SU-DHL-6 (cell line): ENCODE measurements around the gene SLC16A5.

ENCODE experiments used
- H2AFZ ChIP-seq: fragments of 200-600 bp; sonication (generic); 2 replicates; pipeline ENCODE4 v1.6.1; 2014; ENCODE audit warnings: low read depth, mild to moderate bottlenecking, moderate library complexity, mixed read lengths, antibody characterized with exemption, low read length; ENCODE audit not compliant: severe bottlenecking
- H3F3A ChIP-seq: fragments of 200-600 bp; shearing (Covaris generic); 2 replicates; pipeline ENCODE4 v1.6.0; 2016; ENCODE audit warnings: antibody characterized with exemption, mild to moderate bottlenecking; ENCODE audit not compliant: insufficient read depth
- H3K27ac ChIP-seq: fragments of 200-600 bp; sonication (generic); 2 replicates; pipeline ENCODE4 v1.5.1; 2016; ENCODE audit warnings: low read depth, mild to moderate bottlenecking, low read length, moderate library complexity, mixed read lengths
- H3K27me3 ChIP-seq: fragments of 200-600 bp; sonication (generic), shearing (Covaris generic); 2 replicates; pipeline ENCODE4 v1.6.0; 2014; ENCODE audit warnings: mild to moderate bottlenecking, low read length
- H3K36me3 ChIP-seq: fragments of 200-600 bp; sonication (generic); 2 replicates; pipeline ENCODE4 v1.6.1; 2014; ENCODE audit warnings: mild to moderate bottlenecking, low read length, mixed read lengths
- H3K4me2 ChIP-seq: fragments of 300-600, 200-600 bp; shearing (Covaris generic), sonication (generic); 2 replicates; pipeline ENCODE4 v1.6.0; 2014; ENCODE audit warnings: low read length, low read depth, mild to moderate bottlenecking; ENCODE audit not compliant: poor library complexity, severe bottlenecking
- H3K4me3 ChIP-seq: fragments of 200-600 bp; sonication (generic); 2 replicates; pipeline ENCODE4 v1.5.1; 2014; ENCODE audit warnings: antibody characterized with exemption, low read length, mild to moderate bottlenecking, mixed read lengths; ENCODE audit not compliant: insufficient read depth, poor library complexity, severe bottlenecking
- H3K79me2 ChIP-seq: fragments of 200-600 bp; sonication (generic); 2 replicates; pipeline ENCODE4 v1.6.1; 2014; ENCODE audit warnings: mild to moderate bottlenecking, low read length, moderate library complexity; ENCODE audit not compliant: insufficient read depth
- H3K9ac ChIP-seq: fragments of 200-600 bp; sonication (generic); 2 replicates; pipeline ENCODE4 v1.7.0; 2014; ENCODE audit warnings: mild to moderate bottlenecking, low read length
- H3K9me2 ChIP-seq: fragments of 200-600 bp; sonication (generic); replicated peaks from 2 replicates; pipeline ENCODE4 v1.6.1; 2014; ENCODE audit warnings: low read length; ENCODE audit not compliant: insufficient read depth
- H3K9me3 ChIP-seq: fragments of 200-600 bp; sonication (generic); 2 replicates; pipeline ENCODE4 v1.6.1; 2014; ENCODE audit warnings: low read length, mixed read lengths; ENCODE audit not compliant: insufficient read depth
- H4K20me1 ChIP-seq: fragments of 200-600 bp; sonication (generic); 2 replicates; pipeline ENCODE4 v1.6.1; 2014; ENCODE audit warnings: low read depth, mild to moderate bottlenecking, antibody characterized with exemption, low read length, moderate library complexity, mixed read lengths
- CTCF ChIP-seq: fragments of 200-600 bp; sonication (generic); IDR thresholded peaks from one replicate; pipeline ENCODE4 v1.5.1; 2017; ENCODE audit warnings: antibody characterized with exemption, mild to moderate bottlenecking, low read length, moderate library complexity; ENCODE audit not compliant: insufficient read depth, poor library complexity, severe bottlenecking
- EZH2phosphoT487 ChIP-seq: fragments of 200-600 bp; sonication (generic), shearing (Covaris generic); conservative IDR thresholded peaks from 2 replicates; pipeline ENCODE4 v1.6.1; 2018; ENCODE audit warnings: mild to moderate bottlenecking, antibody characterized with exemption, low read length, moderate library complexity, mixed read lengths

SLC16A5 gene

GRCh38 chr17:75097865-75098264 is 10.1 kb downstream of the SLC16A5 start:
- TF ChIP-seq CTCF, result no peak
- no peak for TF ChIP-seq EZH2phosphoT487
- no peak overlapping the region for H2AFZ ChIP-seq
- no peak overlapping the region for H3K9ac ChIP-seq

GRCh38 chr17:75098861-75099260 is 11.1 kb downstream of the SLC16A5 start:
- Histone ChIP-seq H3K79me2 (no peaks in the 10 kb centered on the region), H2AFZ (no peak overlapping the region), H3K4me3 (no peak overlapping the region), H3K4me2 (no peak overlapping the region), H3K9ac (no peak overlapping the region), H3F3A (0 out of 2 replicates have a peak, but pooled peaks cover 4% of the 10 kb centered on the region), H3K27me3 (no peaks in the 10 kb centered on the region), H3K9me3 (no peaks in the 10 kb centered on the region), H3K9me2 (no peaks in the 10 kb centered on the region), H3K27ac (no peak overlapping the region), H3K36me3 (no peaks in the 10 kb centered on the region), H4K20me1 (no peaks in the 10 kb centered on the region)
- TF ChIP-seq CTCF (no peak), EZH2phosphoT487 (no peak)

More at GRCh38 chr17:75097865-75098264, 10.1 kb downstream of the SLC16A5 start:
- no peaks in the 10 kb centered on the region for H3K9me2 ChIP-seq
- no peaks in the 10 kb centered on the region for H3K9me3 ChIP-seq
- no peaks in the 10 kb centered on the region for H3K79me2 ChIP-seq
- H3K4me2 ChIP-seq, result no peak overlapping the region
- H3F3A ChIP-seq, result 0 out of 2 replicates have a peak, but pooled peaks cover 4% of the 10 kb centered on the region
- no peaks in the 10 kb centered on the region for H3K36me3 ChIP-seq
- H3K27me3 ChIP-seq, result no peaks in the 10 kb centered on the region
- no peak overlapping the region for H3K4me3 ChIP-seq
- H3K27ac ChIP-seq, result no peak overlapping the region
- no peaks in the 10 kb centered on the region for H4K20me1 ChIP-seq

GRCh38 chr17:75099881-75100595 is 12.3 kb downstream of the SLC16A5 start:
- no peaks in the 10 kb centered on the region for H3K27me3 ChIP-seq
- no peaks in the 10 kb centered on the region for H3K9me2 ChIP-seq
- H3K36me3 ChIP-seq, result no peaks in the 10 kb centered on the region
- no peak overlapping the region for H3K4me3 ChIP-seq
- H3K9ac ChIP-seq, result no peak overlapping the region
- 0 out of 2 replicates have a peak, but pooled peaks cover 4% of the 10 kb centered on the region for H3F3A ChIP-seq
- no peak overlapping the region for H3K4me2 ChIP-seq
- no peak overlapping the region for H3K27ac ChIP-seq
- no peaks in the 10 kb centered on the region for H4K20me1 ChIP-seq
- H2AFZ ChIP-seq, result no peak overlapping the region
- TF ChIP-seq EZH2phosphoT487, result no peak
- H3K9me3 ChIP-seq, result no peaks in the 10 kb centered on the region
- H3K79me2 ChIP-seq, result no peaks in the 10 kb centered on the region

- H3K36me3 ChIP-seq, result no peaks in the 10 kb centered on the region
- no peak overlapping the region for H3K4me3 ChIP-seq
- H3K27me3 ChIP-seq, result no peaks in the 10 kb centered on the region
- H3K4me2 ChIP-seq, result no peak overlapping the region
- no peak overlapping the region for H2AFZ ChIP-seq
- no peak overlapping the region for H3K9ac ChIP-seq
- no peak for TF ChIP-seq EZH2phosphoT487
- no peak for TF ChIP-seq CTCF
- no peaks in the 10 kb centered on the region for H3K9me2 ChIP-seq
- no peaks in the 10 kb centered on the region for H3K79me2 ChIP-seq
- H3K27ac ChIP-seq, result no peak overlapping the region
- 0 out of 2 replicates have a peak, but pooled peaks cover 4% of the 10 kb centered on the region for H3F3A ChIP-seq
- no peaks in the 10 kb centered on the region for H4K20me1 ChIP-seq
- no peaks in the 10 kb centered on the region for H3K9me3 ChIP-seq
These were observed 14.6 kb downstream of the SLC16A5 start for GRCh38 chr17:75102385-75102821.
